ENCODE measurements around the gene PTPRM.

The PTPRM gene

DNA sequence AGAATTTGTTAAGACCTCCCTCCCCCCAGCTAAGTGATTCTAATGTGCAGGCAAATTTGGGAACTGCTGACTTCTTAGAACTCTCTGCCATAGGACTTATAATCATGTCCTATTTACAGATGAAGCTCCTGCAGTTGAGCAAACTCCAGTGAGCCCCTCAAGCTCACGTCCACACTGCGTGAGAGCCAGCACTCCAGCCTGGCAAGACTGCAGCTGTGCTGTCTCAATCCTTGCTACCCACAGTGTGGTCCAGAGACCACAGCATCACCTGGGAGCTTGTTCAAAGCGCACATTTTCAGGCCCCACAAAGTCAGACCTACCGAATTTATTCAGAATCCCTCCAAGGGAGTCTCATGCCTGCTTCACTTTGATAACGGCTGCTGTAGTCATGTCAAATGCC lies 799.0 kb downstream of the PTPRM start:
- TF ChIP-seq MYC (IDR thresholded peaks at IDR 0.05; ENCODE audit: low read depth, low read length) (no peak), POLR2A (IDR thresholded peaks at IDR 0.05; ENCODE audit: extremely low read depth, insufficient read length) (no peak)
- TF ChIP-seq, protein P1, sequence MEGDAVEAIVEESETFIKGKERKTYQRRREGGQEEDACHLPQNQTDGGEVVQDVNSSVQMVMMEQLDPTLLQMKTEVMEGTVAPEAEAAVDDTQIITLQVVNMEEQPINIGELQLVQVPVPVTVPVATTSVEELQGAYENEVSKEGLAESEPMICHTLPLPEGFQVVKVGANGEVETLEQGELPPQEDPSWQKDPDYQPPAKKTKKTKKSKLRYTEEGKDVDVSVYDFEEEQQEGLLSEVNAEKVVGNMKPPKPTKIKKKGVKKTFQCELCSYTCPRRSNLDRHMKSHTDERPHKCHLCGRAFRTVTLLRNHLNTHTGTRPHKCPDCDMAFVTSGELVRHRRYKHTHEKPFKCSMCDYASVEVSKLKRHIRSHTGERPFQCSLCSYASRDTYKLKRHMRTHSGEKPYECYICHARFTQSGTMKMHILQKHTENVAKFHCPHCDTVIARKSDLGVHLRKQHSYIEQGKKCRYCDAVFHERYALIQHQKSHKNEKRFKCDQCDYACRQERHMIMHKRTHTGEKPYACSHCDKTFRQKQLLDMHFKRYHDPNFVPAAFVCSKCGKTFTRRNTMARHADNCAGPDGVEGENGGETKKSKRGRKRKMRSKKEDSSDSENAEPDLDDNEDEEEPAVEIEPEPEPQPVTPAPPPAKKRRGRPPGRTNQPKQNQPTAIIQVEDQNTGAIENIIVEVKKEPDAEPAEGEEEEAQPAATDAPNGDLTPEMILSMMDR (IDR thresholded peaks at IDR 0.05; ENCODE audit: low read depth, low read length) = no peak
- TF ChIP-seq, protein P2, sequence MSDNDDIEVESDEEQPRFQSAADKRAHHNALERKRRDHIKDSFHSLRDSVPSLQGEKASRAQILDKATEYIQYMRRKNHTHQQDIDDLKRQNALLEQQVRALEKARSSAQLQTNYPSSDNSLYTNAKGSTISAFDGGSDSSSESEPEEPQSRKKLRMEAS (IDR thresholded peaks at IDR 0.05; ENCODE audit: low read depth, low read length) = no peak
- DNase-seq (ENCODE audit: low read depth) = no peak
- no peak overlapping the region for H3K4me3 ChIP-seq (ENCODE audit: low read depth, low read length)

DNA sequence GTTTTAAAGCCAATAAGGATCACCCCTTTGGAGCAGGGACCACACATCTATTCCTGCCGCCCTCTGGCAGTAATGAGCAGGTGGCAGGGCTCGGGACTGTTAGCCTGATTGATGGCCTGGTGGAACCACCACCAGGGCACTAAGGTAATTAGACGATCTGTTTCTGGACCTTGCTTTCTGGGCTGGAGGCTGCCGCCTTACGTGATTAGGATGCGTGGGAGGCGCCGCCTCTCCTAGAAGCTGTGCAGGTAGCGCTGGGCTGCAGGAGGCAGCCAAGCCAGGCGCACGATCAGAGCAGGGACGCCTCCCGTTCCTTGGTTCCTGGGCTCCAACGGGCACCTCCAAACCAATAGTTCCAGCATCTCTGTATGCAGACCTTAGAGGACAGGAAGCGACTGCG lies 799.5 kb downstream of the PTPRM start:
- TF ChIP-seq, protein P1 (IDR thresholded peaks at IDR 0.05; ENCODE audit: low read depth, low read length) = no peak
- TF ChIP-seq POLR2A (IDR thresholded peaks at IDR 0.05; ENCODE audit: extremely low read depth, insufficient read length) = no peak
- no peak for TF ChIP-seq MYC (IDR thresholded peaks at IDR 0.05; ENCODE audit: low read depth, low read length)
- TF ChIP-seq, protein P2 (IDR thresholded peaks at IDR 0.05; ENCODE audit: low read depth, low read length) = no peak
- no peak for DNase-seq (ENCODE audit: low read depth)
- H3K4me3 ChIP-seq (ENCODE audit: low read depth, low read length) = no peak overlapping the region

DNA sequence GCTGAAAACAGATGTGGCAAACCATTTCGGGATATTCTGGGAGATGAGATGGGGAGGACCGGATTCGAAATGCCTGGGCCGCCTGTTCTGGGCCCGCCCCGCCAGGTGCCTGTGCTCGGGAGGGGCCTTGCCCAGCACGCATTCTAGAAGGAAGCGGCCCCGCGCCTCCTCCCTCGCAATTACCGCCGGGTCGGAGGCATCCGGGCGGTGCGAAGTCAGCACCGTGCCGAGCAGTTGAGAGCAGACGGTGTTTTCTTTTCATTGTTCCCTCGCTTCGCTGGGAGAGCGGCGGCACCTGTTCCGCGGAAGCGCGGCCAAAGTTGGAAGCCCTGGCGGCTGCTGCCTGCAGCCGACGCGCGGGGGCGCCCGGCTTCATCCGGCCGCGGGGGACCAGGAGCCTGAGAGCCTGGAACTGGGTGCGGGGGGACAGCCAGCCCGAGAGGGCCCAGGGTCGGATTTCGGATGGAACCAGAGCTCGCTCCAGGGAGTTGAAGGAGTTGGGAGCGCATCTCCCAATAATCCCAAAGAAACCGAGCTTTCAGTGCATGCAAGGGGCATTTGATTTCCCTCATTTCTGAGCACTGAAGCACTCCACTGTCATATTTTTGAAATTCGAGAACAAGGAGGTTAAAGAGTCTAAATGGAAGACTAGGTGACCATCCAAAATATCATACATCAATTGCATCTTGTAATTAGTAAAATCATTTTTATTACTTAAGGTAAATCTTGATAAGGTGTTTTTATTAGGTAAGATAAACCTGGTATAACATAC lies 800.3 kb downstream of the PTPRM start:
- DNase-seq (ENCODE audit: low read depth) = peak; percentile 2
- TF ChIP-seq MYC (IDR thresholded peaks at IDR 0.05; ENCODE audit: low read depth, low read length) = no peak
- TF ChIP-seq, protein P1 (IDR thresholded peaks at IDR 0.05; ENCODE audit: low read depth, low read length) = peak; percentile 31
- no peak overlapping the region for H3K4me3 ChIP-seq (ENCODE audit: low read depth, low read length)

DNA sequence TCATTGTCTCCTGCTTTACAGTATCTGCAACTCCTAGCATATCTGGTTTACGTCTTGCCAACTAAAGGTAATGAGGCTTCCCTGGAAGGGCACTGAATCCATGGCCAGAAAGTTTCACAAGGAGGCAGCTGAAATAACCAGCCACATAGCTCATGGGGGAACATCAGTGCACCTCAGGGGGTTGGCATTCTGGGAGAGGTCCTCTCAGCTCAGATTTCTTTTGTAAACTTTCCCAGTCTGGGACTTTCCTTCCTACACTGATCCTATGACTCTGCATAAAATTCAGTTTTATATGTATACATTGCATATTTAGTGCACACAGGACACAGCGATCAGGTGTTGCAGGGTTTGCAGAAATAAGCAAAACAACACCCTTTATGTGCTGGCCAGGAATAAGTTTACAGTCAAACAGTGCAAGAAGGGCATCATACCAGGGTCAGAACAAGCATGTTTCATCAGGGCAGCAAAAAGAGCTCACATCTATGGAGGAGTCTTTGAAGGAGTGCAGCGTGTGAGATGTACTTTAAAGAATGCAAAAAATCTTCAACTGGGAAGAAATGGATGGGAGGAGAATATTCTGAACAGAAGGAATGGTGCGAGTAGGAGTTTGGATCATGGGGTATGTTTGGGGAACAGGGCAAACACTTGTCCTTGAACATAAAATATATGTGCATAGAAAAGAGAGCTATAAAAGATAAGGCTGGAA lies 801.5 kb downstream of the PTPRM start:
- no peak for DNase-seq (ENCODE audit: low read depth)
- TF ChIP-seq MYC (IDR thresholded peaks at IDR 0.05; ENCODE audit: low read depth, low read length) = no peak
- TF ChIP-seq POLR2A (IDR thresholded peaks at IDR 0.05; ENCODE audit: extremely low read depth, insufficient read length) = no peak
- TF ChIP-seq, protein P2 (IDR thresholded peaks at IDR 0.05; ENCODE audit: low read depth, low read length) = no peak
- TF ChIP-seq, protein P1 (IDR thresholded peaks at IDR 0.05; ENCODE audit: low read depth, low read length) = no peak
- no peak overlapping the region for H3K4me3 ChIP-seq (ENCODE audit: low read depth, low read length)

DNA sequence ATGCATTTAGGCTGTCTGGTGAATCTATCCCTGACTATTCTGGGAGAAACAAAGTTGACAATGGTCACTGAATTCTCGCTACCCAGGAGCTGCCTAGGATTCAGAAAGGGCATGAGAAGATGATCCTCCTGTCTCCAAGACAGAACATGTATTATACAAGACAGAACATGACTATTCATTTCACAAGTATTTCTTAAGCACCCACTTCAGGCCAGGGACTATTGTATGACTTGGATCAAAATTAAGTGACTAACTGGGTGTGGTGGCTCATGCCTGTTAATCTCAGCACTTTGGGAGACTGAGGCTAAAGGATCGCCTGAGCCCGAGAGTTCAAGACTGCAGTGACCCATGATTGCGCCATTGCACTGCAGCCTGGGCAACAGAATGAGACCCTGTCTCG lies 806.4 kb downstream of the PTPRM start:
- no peak for DNase-seq (ENCODE audit: low read depth)
- H3K4me3 ChIP-seq (ENCODE audit: low read depth, low read length) = no peak overlapping the region
- TF ChIP-seq MYC (IDR thresholded peaks at IDR 0.05; ENCODE audit: low read depth, low read length) = no peak
- TF ChIP-seq POLR2A (IDR thresholded peaks at IDR 0.05; ENCODE audit: extremely low read depth, insufficient read length) = no peak
- TF ChIP-seq, protein P2 (IDR thresholded peaks at IDR 0.05; ENCODE audit: low read depth, low read length) = no peak
- TF ChIP-seq, protein P1 (IDR thresholded peaks at IDR 0.05; ENCODE audit: low read depth, low read length) = no peak
